Activated CD4-positive, alpha-beta T cell treated with anti-CD3 and anti-CD28 coated beads, Interleukin-2, amount 50 U/mL, for 1 hour (primary cell): ENCODE measurements around the gene PAAF1.
"Not testable (repeated sequence)": the region's sequence is repeated elsewhere in the genome, so short reads cannot be mapped to it uniquely, and the experiment has no call there.

Experiments
- DNase-seq: peaks from one replicate; pipeline ENCODE4 v3.0.0-alpha.2; 2020

The PAAF1 gene

GRCh38 chr11:73876424-73877310 lies at the start of gene PAAF1, which contains the start of gene COA4:
PAAF1 (plus strand) TSS chr11:73876999; CDS start chr11:73877022, 23 bp downstream.
COA4 (minus strand) TSS chr11:73876846; CDS start chr11:73873378, 3,468 bp downstream.
- peak; percentile 89 for DNase-seq

GRCh38 chr11:73830261-73830660 lies 46.5 kb upstream of the PAAF1 start:
- no peak for DNase-seq

- no peak for DNase-seq
Measured at GRCh38 chr11:73833067-73833466, 43.7 kb upstream of the PAAF1 start.

- no peak for DNase-seq
Measured at GRCh38 chr11:73838443-73839122, 38.2 kb upstream of the PAAF1 start.

- DNase-seq, result no peak
Measured at GRCh38 chr11:73839123-73839457, 37.7 kb upstream of the PAAF1 start.

- no peak for DNase-seq
Measured at GRCh38 chr11:73851046-73851764, 25.6 kb upstream of the PAAF1 start.

- no peak for DNase-seq
Measured at GRCh38 chr11:73852049-73852448, 24.8 kb upstream of the PAAF1 start.

GRCh38 chr11:73854680-73855079 lies 22.1 kb upstream of the PAAF1 start:
- no peak for DNase-seq

GRCh38 chr11:73856031-73856567 lies 20.7 kb upstream of the PAAF1 start:
- DNase-seq, result no peak

- DNase-seq, result no peak
Measured at GRCh38 chr11:73859671-73860070, 17.1 kb upstream of the PAAF1 start.

- DNase-seq, result no peak
Measured at GRCh38 chr11:73860202-73860601, 16.6 kb upstream of the PAAF1 start.

GRCh38 chr11:73862986-73863385 lies 13.8 kb upstream of the PAAF1 start:
- DNase-seq, result no peak

GRCh38 chr11:73866095-73866579 lies 10.7 kb upstream of the PAAF1 start:
- DNase-seq, result no peak

- DNase-seq, result no peak
Measured at GRCh38 chr11:73866586-73866996, 10.2 kb upstream of the PAAF1 start.

GRCh38 chr11:73869332-73869949 lies 7.4 kb upstream of the PAAF1 start:
- no peak for DNase-seq

GRCh38 chr11:73870261-73870660 lies 6.5 kb upstream of the PAAF1 start:
- DNase-seq, result no peak

- no peak for DNase-seq
Measured at GRCh38 chr11:73872749-73873357, 3.9 kb upstream of the PAAF1 start.

- no peak for DNase-seq
Measured at GRCh38 chr11:73875380-73875779, 1.4 kb upstream of the PAAF1 start.

GRCh38 chr11:73875840-73876239 lies 959 bp upstream of the PAAF1 start:
- no peak for DNase-seq

GRCh38 chr11:73878771-73879170 lies 2.0 kb downstream of the PAAF1 start:
- DNase-seq, result no peak

- DNase-seq, result not testable (repeated sequence)
Measured at GRCh38 chr11:73880449-73880848, 3.6 kb downstream of the PAAF1 start.

- DNase-seq, result no peak
Measured at GRCh38 chr11:73883856-73884255, 7.1 kb downstream of the PAAF1 start.
